Left ventricle myocardium inferior (tissue), 1 donor: ENCODE results near the gene ARID1A. TPM values are rescaled to one million over a fixed set of nuclear protein-coding genes. Genes with fewer than 3 reads are reported as not detected.

Experiments
- DNase-seq: peaks from one replicate; pipeline ENCODE4 v3.0.0-alpha.2; 2020
- H3K27ac ChIP-seq: fragments of 200-600 bp; replicated peaks from 2 replicates; pipeline ENCODE4 v1.8.0; 2021
- H3K27me3 ChIP-seq: fragments of 200-600 bp; 2 replicates; pipeline ENCODE4 v1.8.0; 2021; ENCODE audit warnings: low read depth
- H3K36me3 ChIP-seq: fragments of 200-600 bp; 2 replicates; pipeline ENCODE4 v1.8.0; 2021
- H3K4me1 ChIP-seq: fragments of 200-600 bp; 2 replicates; pipeline ENCODE4 v1.8.0; 2021
- H3K4me3 ChIP-seq: fragments of 200-600 bp; 2 replicates; pipeline ENCODE4 v1.8.0; 2021; ENCODE audit warnings: mild to moderate bottlenecking, moderate library complexity
- H3K9me3 ChIP-seq: fragments of 200-600 bp; replicated peaks from 2 replicates; pipeline ENCODE4 v1.8.0; 2021
- intact Hi-C: fragments of 100-400 bp; cut with micrococcal nuclease; formaldehyde crosslinking; loops from one replicate; pipeline ENCODE4 v1.11.0; 2022
- total RNA-seq: library from RNA; stranded (reverse); fragmentation: NEBNext Ultra II Directional; extraction: Animal tissue kit (Norgen Biotek cat#: 25700); gene quantifications from one replicate; pipeline ENCODE4 v1.2.1, GENCODE V29; 2021
- TF ChIP-seq, protein P1 (sequence below): fragments of 200-600 bp; IDR thresholded peaks from 2 replicates; pipeline ENCODE4 v1.8.0; 2021; ENCODE audit warnings: antibody characterized with exemption, mild to moderate bottlenecking, borderline replicate concordance
- donor health status: DM: no; HTN: yes; CAD: no; lungs with severe emphysema.

The ARID1A gene
- total RNA-seq, 1 donor from 2014 or later, result 31.7 TPM

- H3K27ac ChIP-seq, result peak overlapping the region; percentile 91
- no peaks in the 10 kb centered on the region for H3K9me3 ChIP-seq
- H3K4me1 ChIP-seq, result peaks cover 100% of the 10 kb centered on the region
- TF ChIP-seq, protein P1, sequence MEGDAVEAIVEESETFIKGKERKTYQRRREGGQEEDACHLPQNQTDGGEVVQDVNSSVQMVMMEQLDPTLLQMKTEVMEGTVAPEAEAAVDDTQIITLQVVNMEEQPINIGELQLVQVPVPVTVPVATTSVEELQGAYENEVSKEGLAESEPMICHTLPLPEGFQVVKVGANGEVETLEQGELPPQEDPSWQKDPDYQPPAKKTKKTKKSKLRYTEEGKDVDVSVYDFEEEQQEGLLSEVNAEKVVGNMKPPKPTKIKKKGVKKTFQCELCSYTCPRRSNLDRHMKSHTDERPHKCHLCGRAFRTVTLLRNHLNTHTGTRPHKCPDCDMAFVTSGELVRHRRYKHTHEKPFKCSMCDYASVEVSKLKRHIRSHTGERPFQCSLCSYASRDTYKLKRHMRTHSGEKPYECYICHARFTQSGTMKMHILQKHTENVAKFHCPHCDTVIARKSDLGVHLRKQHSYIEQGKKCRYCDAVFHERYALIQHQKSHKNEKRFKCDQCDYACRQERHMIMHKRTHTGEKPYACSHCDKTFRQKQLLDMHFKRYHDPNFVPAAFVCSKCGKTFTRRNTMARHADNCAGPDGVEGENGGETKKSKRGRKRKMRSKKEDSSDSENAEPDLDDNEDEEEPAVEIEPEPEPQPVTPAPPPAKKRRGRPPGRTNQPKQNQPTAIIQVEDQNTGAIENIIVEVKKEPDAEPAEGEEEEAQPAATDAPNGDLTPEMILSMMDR, result no peak
- DNase-seq, result no peak
- intact Hi-C loops, result no loop called here
- H3K27me3 ChIP-seq, result no peaks in the 10 kb centered on the region
- peaks cover 31% of the 10 kb centered on the region for H3K36me3 ChIP-seq
- H3K4me3 ChIP-seq, result no peak overlapping the region
Measured at GRCh38 chr1:26747048-26747447, 51.2 kb downstream of the ARID1A start.

GRCh38 chr1:26748351-26748750 is 52.5 kb downstream of the ARID1A start:
- peak overlapping the region; percentile 91 for H3K27ac ChIP-seq
- no peak overlapping the region for H3K4me3 ChIP-seq
- no peaks in the 10 kb centered on the region for H3K9me3 ChIP-seq
- H3K4me1 ChIP-seq, result peaks cover 100% of the 10 kb centered on the region
- H3K36me3 ChIP-seq, result peaks cover 21% of the 10 kb centered on the region
- no peaks in the 10 kb centered on the region for H3K27me3 ChIP-seq
- no peak for DNase-seq
- TF ChIP-seq, protein P1, result no peak
- intact Hi-C loops, result no loop called here

GRCh38 chr1:26749458-26749857 is 53.6 kb downstream of the ARID1A start:
- no peak overlapping the region for H3K4me3 ChIP-seq
- no peaks in the 10 kb centered on the region for H3K27me3 ChIP-seq
- H3K36me3 ChIP-seq, result peaks cover 21% of the 10 kb centered on the region
- peaks cover 100% of the 10 kb centered on the region for H3K4me1 ChIP-seq
- H3K9me3 ChIP-seq, result no peaks in the 10 kb centered on the region
- no peak for DNase-seq
- TF ChIP-seq, protein P1, result no peak
- H3K27ac ChIP-seq, result no peak overlapping the region
- intact Hi-C loops, result no loop called here

DNA sequence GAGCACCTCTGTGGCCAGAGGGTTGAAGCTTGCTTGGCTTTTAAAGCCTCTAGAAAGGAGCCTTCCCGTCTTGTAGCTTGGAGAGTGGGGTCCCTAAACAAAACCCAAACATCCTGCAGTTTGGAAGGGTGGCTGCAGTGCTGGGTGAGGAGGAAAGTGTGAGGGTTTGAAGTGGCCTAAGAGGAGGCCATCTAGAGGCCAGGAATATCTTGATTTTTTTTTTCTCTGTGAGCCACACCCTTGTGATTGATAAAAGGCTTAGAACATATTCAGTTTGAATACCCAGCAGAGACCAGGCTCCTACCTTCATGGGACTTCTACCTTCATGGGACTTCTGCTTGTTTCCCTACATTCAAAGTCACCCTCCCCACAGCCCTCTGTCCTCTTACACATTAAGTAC is 54.6 kb downstream of the ARID1A start:
- intact Hi-C loops, result loop anchor here (10.0 kb wide), 1 partner anchor 46 kb away; no protein-coding TSS in a partner anchor
- H3K4me3 ChIP-seq, result no peak overlapping the region
- H3K9me3 ChIP-seq, result no peaks in the 10 kb centered on the region
- TF ChIP-seq, protein P1, result no peak
- no peak for DNase-seq
- H3K4me1 ChIP-seq, result peaks cover 100% of the 10 kb centered on the region
- peak overlapping the region; percentile 47 for H3K27ac ChIP-seq
- peaks cover 29% of the 10 kb centered on the region for H3K36me3 ChIP-seq
- H3K27me3 ChIP-seq, result no peaks in the 10 kb centered on the region

DNA sequence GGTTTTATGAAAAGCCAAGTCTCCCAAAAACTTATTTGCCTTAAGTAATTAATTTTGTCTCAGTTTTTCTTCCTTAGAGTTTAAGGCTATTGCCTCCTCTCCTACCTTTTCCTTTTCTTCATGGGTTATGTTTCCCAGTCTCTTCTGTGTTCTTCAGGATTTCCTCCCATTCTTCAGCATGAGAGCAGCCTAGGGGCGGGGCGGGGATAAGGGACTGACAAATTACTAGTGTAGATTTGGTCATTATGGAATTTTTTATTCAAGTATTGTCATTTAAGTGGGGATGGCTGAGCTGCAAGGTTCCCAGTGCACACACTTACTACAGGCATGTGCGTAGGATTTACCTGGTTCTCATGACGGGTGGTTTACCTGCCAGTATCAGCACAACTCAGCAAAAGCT is 56.7 kb downstream of the ARID1A start:
- peak overlapping the region; percentile 40 for H3K4me3 ChIP-seq
- H3K9me3 ChIP-seq, result no peaks in the 10 kb centered on the region
- H3K27me3 ChIP-seq, result no peaks in the 10 kb centered on the region
- TF ChIP-seq, protein P1, result no peak
- intact Hi-C loops, result loop anchor here (10.0 kb wide), 1 partner anchor 48 kb away; no protein-coding TSS in a partner anchor
- DNase-seq, result peak; percentile 57
- peak overlapping the region; percentile 89 for H3K27ac ChIP-seq
- peaks cover 25% of the 10 kb centered on the region for H3K36me3 ChIP-seq
- peaks cover 81% of the 10 kb centered on the region for H3K4me1 ChIP-seq
